Head of caudate nucleus (tissue), 42 donors: ENCODE measurements around the gene GAN.

ENCODE experiments used
- DNase-seq, 42 donors: peaks; one replicate each; pipeline versions ENCODE4 v3.0.0 to v3.0.0-alpha.2; 2020 to 2021; ENCODE audit warnings: mixed read lengths in 7 of 42
- intact Hi-C: fragments of 100-400 bp; cut with DNase I; formaldehyde crosslinking; loops from one replicate; pipeline ENCODE4 v1.15.0; 2022

GAN gene, protein sequence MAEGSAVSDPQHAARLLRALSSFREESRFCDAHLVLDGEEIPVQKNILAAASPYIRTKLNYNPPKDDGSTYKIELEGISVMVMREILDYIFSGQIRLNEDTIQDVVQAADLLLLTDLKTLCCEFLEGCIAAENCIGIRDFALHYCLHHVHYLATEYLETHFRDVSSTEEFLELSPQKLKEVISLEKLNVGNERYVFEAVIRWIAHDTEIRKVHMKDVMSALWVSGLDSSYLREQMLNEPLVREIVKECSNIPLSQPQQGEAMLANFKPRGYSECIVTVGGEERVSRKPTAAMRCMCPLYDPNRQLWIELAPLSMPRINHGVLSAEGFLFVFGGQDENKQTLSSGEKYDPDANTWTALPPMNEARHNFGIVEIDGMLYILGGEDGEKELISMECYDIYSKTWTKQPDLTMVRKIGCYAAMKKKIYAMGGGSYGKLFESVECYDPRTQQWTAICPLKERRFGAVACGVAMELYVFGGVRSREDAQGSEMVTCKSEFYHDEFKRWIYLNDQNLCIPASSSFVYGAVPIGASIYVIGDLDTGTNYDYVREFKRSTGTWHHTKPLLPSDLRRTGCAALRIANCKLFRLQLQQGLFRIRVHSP

DNA sequence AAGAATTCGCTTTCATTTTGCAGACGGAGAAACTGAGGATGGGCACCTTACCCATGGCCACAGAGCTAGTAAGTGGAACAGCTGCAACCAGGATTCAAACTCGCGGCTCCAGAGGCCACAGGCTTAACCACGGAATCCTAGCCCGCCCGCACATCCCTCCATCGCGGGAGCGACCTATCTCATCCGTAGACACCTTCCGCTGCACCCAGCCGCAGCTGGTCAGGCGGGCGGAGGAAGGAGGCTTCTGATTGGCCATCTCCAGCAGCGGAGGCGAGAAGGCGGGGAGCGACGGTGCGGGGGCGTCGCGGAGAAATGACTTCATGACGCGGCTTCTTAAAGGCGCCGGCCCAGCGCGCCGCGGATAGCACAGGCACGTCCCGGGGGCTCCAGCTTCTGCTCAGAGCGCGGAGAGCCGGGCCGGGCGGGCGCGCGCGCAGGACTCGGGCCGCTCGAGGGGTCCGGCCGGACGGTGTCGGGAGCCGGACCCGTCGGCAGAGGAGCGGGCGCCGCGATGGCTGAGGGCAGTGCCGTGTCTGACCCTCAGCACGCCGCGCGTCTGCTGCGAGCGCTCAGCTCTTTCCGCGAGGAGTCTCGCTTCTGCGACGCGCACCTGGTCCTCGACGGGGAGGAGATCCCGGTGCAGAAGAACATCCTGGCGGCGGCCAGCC lies at the start of gene GAN:
TSS of gene GAN (plus strand) at position 360 of the 668 bp plus-strand sequence. CDS start at position 512, 152 bp downstream.
- DNase-seq: peak; percentile 92 to 99 (median 97)
- intact Hi-C loops: loop anchor here (10.0 kb wide), 1 partner anchor 220 kb away; the partner anchor contains the start of gene GCSH

DNA sequence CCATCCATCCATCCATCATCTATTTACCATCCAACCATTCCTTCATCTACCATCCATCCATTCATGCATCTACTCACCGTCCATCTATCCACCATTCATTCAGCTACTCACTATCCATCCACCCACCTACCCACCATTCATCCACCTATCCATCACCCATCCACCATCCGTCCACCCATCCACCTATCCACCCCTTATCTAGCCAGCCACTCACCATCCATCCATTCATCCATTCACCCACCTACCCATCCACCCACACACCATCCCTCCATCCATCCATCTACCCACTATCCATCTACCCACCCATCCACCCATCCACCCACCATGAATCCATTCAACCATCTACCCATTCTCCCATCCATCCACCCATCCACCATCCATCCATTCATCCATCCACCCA lies 49.7 kb upstream of the GAN start:
- intact Hi-C loops: no loop called here
- no peak for DNase-seq

DNA sequence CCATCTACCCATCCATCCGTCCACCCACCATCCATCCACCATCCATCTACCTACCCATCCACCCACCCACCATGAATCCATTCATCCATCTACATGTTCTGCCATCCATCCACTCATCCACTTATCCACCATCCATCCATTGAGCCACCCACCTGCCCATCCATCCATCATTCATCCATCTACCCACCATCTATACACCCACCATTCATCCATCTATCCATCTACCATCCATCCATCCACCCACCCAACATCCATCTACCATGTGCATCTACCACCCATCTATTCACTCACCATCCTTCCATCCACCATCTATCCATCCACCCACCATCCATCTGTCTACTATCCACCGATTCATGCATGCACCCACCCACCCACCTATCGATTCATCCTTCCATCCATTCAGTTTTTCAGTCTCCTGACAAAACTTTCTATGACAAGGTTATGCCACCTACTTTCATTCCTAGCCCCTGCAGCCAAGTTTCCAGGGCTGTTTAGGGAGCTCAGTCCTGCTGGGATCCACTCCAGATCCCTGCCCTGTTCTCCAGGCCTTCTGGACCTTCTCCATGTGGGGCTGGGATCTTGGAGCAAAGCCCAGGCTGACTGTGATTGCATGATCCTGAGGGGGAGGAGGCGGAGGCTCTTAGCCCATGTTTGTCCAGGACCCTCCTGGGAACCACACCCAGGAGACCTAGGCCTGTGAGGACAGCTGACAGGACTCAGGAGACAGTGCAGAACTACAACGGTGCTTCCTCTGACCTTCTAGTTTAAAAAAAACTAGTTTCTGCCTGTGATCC lies 48.9 kb upstream of the GAN start:
- intact Hi-C loops: no loop called here
- peak in 37 of 42 donors; percentile 4 to 74 (median 44) for DNase-seq

DNA sequence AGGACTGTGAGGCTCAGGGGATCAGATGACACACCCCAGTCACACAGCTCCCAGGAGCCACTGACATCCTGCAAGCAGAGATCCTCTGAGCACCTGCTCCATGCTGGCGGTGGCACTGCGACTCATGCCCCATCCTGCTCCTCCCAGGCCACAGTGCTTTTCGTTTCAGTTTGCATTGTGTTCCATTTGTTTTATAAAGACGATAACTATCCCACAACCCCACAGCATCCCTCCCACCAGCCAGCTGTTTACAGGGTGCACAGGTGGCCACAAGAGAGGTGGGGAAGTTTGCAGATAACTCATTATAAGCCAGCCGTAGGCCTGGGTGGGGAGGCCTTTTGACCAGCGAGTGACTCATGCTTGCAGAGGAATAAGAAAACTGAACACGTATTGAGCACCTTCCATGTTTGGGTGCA lies 48.1 kb upstream of the GAN start:
- no peak for DNase-seq
- intact Hi-C loops: no loop called here

DNA sequence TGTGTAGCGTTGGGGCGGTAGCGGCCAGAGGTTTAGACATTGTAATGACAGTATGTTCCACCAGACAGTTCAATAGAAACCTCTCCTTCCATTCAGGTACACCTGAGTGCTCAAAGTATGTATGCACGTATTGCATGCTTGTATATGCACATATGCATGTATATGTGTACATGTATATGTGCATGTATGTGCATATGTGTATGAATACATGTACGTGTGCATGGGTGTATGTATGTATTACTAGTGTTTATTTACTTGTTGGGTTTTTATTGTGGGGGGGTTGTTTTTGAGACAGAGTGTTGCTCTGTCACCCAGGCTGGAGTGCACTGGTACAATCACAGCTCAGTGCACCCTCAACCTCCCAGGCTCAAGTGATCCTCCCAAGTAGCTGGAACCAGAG lies 46.3 kb upstream of the GAN start:
- intact Hi-C loops: no loop called here
- DNase-seq: no peak

DNA sequence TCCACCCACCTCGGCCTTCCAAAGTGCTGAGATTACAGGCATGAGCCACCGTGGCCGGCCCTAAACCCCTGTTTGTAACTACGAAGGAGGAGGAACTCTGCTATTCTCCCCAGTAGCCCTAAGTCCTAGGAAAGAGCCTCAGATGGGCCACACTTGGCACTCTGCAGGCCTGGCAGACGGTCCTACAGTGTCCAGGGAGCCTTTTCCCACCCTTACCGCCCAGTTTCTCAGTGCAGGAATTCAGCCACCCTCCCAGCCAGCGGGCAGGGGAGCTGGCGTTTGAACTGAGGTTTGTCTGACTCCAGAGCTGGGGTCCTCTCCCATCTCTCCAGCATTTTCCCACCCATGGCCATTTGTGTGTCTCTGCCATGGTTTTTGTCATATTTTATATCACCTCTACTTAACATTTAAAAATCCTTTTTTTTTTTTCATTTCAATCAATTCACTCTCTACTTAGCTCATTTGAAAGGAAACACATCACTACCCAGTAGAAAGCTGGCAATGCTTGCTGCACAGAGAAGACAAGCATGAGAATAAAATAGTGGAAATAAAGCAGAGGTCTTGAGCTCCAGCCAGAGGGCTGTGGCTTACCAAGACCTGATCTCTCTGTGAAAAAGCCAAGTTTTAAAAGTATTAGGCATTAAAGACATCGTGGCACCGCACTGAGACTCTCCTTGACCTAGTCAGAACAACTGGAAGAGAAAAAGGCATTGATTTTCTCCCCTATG lies 41.4 kb upstream of the GAN start:
- intact Hi-C loops: no loop called here
- peak in 11 of 42 donors; percentile 4 to 48 (median 22) for DNase-seq

DNA sequence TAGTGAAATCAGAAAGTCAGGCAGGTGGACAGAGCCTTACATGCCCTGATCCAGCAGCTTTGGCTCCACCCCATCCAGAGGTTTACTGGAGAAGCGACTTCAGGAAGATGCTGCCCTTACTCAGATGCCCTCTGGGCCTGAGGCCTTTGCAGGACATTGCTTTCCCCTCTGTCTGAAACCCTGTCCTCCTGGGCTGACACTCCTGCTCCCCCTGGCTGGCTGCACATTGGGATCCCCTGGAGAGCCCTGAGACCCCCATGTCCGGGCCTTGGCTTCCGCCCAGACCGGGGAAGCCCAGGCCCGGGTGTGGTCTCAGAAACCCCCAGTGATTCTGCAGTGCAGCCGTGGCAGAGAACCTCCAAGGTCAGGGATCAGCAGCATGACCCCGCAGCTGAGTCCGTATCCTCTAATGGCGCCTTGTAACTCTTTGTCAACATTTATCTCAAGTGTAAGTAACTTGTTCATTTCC lies 39.7 kb upstream of the GAN start:
- no peak for DNase-seq
- intact Hi-C loops: no loop called here

DNA sequence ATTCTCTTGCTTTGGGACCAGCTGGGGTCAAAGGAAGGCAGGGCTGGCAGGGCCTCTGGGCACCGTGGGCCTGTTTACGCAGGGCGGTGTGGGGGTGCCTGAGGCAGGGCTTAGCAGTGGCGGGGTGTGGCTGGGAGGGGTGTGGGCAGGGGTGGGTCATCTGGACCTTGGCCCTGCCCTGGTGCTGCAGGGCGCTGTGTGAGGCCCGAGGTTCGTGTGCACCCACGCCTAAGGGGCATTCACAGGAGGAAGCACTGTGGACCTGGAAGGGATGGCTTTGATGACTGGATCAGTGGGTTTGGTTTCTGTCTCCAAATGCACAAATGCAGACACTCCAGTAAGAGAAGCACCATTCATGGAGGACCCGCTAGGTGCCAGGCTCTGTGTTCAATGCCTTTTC lies 39.0 kb upstream of the GAN start:
- intact Hi-C loops: no loop called here

DNA sequence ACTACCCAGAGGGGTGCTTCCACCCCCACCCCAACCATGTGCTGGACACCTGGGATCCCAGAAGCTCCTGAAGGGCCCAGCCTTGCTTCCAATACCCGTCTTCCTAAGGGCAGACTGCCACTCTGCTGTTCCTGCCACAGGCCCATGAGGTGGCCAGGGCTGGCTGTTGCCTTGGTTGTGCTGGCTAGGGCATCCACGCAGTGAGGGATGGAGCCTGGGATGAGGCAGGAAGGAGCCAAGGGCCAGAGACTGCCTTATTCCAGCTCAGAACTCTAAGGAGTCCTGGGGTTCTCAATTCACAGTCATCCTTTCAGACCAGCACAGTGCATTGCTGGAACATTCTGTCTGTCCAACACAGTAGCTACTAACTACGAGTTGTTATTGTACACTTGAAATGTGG lies 38.4 kb upstream of the GAN start:
- peak in 32 of 42 donors; percentile 7 to 75 (median 36) for DNase-seq
- intact Hi-C loops: no loop called here

More for the DNA sequence above, 39.0 kb upstream of the GAN start:
- DNase-seq: no peak

DNA sequence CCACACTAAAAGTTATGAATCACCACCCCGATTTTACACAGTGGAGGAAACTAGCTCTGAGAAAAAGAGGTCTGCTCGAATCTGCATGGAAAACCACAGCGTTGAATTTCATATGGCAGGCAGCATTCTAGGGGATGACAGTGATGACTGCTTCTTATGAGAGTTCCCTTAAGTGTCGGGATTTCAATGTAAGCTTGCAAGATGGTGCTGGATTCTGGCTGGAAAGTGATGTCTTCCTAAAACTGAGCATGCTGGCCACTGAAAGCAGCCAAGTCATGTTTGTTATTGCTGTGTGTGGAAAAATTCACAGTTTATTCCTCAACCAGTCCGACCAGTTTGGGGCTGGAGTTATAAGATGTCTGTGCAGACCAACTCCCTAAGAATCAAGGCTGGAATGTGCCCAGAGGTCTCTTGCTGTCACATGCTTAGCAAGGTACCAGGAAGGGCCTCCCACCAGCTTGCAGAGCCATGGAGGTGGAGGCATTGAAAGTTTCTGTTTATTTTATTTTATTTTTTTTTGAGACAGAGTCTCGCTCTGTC lies 37.2 kb upstream of the GAN start:
- intact Hi-C loops: no loop called here

DNA sequence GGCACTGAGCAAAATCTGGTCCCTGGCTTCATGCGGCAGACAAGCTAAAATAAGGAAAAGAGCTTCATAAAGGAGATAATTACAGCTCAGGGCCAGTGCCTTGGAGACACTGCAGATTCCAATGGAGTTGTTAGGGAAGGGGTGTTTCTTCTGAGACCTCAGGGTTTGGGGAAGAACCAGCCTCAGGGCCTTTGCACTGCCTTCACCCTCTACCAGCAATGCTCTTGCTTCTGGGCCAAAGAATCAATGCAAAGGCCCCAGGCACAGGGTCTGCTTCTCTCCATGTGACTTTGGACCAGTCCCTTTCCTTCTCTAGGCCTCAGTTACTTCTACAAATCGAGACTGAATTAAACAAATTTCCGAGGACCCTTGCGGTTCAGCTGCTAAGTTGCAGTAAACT lies 36.2 kb upstream of the GAN start:
- intact Hi-C loops: no loop called here
- DNase-seq: no peak

More for the DNA sequence above, 37.2 kb upstream of the GAN start:
- DNase-seq: no peak

DNA sequence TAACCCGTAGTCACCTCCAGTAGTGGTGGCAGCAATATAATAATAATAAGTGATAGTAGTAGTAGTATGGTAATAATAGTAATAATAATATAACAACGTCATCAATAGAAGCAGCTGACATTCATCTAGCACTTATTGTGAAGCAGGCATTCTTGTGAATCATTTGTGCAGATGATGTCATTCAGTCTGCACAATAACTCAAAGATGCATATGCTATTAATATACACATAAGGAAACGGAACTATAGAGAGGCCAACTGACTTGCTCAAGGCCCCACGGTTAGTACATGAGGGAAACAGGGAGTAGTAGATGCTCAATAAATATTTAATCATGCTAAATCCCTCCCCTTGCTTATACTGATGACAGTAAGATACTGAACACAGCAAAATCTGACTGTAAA lies 35.4 kb upstream of the GAN start:
- intact Hi-C loops: no loop called here
- DNase-seq: no peak

DNA sequence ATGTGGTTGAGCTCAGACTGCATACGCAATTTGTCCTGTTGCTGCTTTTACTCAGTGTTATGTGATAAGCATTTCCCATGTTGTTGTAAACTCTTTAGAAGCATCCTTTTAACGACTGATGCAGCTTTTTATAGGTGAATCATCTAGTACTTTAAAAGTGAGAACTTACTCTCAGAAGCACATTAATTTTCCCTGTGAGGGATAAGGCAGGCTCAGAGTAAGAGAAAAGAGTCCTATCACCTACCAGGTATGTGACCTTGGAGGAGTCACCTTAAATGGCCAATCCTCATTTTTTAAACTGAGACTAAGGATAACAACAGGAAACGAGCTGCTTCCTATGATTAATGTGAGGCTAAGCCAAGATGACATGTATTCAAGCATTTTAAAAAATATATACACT lies 34.4 kb upstream of the GAN start:
- DNase-seq: no peak
- intact Hi-C loops: no loop called here

DNA sequence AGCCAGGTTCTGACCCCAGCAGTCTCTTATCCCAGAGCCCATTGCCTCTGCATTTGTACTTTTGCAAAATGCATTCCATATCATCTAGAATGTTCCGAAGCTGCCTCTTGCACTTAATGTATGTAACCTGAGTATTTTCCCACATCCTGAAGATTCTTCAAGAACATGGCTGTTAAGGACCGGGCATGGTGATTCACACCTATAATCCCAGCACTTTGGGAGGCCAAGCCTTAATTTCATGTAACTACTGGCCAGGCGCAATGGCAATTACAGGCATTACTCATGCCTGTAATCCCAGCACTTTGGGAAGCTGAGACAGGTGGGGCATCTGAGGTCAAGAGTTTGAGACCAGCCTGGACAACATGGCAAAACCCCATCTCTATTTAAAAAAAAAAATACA lies 31.7 kb upstream of the GAN start:
- DNase-seq: no peak
- intact Hi-C loops: no loop called here

DNA sequence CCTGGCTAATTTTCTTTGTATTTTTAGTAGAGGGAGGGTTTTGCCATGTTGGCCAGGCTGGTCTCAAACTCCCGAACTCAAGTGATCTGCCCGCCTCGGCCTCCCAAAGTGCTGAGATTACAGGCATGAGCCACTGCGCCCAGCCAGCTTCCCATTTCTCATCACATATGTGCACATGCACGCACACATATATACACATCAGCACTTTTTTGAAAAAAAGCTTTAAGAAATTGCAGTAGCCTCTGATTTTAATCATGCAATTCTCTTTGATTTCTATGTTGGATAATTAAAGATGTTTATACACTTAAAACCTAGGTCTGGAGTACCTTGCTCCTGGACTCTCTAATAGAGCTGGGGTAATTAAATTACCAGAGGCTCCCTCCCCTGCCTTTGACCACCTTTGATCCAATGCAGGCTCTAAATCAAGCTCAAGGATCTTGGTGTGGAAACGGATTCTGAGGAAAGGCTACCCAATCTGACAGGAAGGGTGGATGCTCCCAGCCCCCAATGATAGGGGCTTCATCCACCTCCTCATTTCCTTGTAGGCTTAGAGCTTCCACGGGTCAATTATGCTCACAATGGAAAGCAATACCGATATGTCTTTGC lies 29.7 kb upstream of the GAN start:
- intact Hi-C loops: no loop called here

DNA sequence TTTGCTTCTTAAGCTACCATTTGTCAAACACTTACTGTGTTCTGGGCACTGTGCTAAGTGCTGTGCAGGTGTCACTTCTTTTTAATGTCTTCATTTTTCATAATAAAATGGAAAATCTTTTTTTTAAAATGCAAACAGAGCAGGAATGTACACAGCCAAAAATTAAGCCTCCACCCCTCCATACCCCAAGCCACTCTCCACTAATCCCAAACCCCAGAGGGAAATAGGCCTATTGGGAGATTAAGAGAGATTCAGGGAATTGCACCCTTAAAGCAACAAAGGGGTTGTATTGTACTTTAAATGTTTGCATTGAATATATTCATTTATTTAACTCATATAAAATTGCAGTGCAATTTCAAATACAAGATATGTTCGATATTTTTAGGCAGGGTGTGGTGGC lies 28.6 kb upstream of the GAN start:
- intact Hi-C loops: no loop called here
- DNase-seq: no peak

More for the DNA sequence above, 29.7 kb upstream of the GAN start:
- DNase-seq: no peak

DNA sequence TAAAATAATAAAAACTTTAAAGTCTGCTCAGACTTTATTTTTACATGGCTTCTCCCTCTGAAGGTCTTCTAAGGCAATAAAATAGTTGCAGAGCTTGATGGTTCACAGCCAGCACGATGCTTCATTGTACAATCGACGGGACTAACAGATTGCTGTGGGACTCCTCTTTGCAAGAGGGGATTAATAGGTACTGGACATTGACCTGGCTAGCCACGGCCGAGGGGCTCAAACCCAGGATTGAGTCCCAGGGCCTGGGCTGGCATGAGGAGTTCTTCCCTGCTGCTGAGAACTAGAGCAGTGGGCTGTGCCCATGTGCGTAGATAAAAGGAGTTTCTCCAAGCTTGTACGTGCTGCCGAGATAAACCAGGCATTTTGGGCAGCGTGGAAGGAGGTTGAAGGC lies 23.6 kb upstream of the GAN start:
- intact Hi-C loops: no loop called here
- DNase-seq: no peak

DNA sequence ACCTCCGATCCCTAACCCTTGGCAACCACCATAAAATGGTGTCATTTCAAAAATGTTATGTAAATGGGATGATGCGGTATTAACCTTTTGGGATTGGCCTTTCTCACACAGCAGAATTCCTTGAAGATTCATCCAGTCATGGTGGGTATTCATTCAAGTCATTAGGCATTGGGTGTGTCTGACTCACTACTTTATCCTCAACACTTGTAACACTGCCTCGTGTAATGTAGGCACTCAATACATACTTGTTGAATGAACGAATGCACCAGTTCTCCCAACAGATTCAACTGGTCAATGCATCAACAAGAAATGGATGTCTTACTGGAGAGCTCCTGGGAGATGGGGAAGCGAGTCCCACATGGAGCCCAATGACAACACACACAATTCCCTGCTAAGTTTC lies 21.8 kb upstream of the GAN start:
- intact Hi-C loops: no loop called here
- DNase-seq: no peak
